ENCODE data around the gene ANKMY1. TPM values are rescaled to one million over a fixed set of nuclear protein-coding genes. Genes with fewer than 3 reads are reported as not detected.

Gene ANKMY1
- total and polyA plus RNA-seq, 2 donors (not counting 1 experiment from before 2014, with no cell fraction given), result 51.7 to 72.1 TPM

GRCh38 chr2:240604939-240605716 lies 47.3 kb upstream of the ANKMY1 start:
- Histone ChIP-seq H3K4me2 (replicated peaks; ENCODE audit: low read depth, low read length, poor library complexity, severe bottlenecking) (no peak overlapping the region), H3K4me1 (ENCODE audit: control insufficient read depth in 2 of 2, insufficient read depth in 2 of 2, low read length in 2 of 2) (no peaks in the 10 kb centered on the region), H3K27me3 (replicated peaks in 1 of 4; ENCODE audit: control extremely low read depth in 1 of 4, control insufficient read depth in 3 of 4, insufficient read depth in 4 of 4, low read length in 3 of 4) (no peaks in the 10 kb centered on the region), H3K9ac (ENCODE audit: low read length) (no peak overlapping the region), H2AFZ (ENCODE audit: insufficient read depth, low read depth, low read length, poor library complexity, severe bottlenecking) (no peak overlapping the region), H4K20me1 (ENCODE audit: control insufficient read depth, insufficient read depth, low read length, poor library complexity, severe bottlenecking) (no peaks in the 10 kb centered on the region), H3K27ac (ENCODE audit: low read length in 2 of 2) (no peak overlapping the region), H3K4me3 (ENCODE audit: control extremely low read depth in 1 of 5, extremely low read depth in 1 of 5, insufficient read depth in 1 of 5, low read depth in 2 of 5, low read length in 4 of 5) (no peak overlapping the region), H3K79me2 (ENCODE audit: control insufficient read depth, insufficient read depth, low read length) (no peaks in the 10 kb centered on the region), H3K9me3 (ENCODE audit: control extremely low read depth in 1 of 3, control insufficient read depth in 2 of 3, insufficient read depth in 1 of 3, low read length in 2 of 3) (no peaks in the 10 kb centered on the region), H3K36me3 (replicated peaks in 1 of 2; ENCODE audit: control extremely low read depth in 1 of 2, control insufficient read depth in 1 of 2, extremely low read depth in 1 of 2, insufficient read depth in 2 of 2, low read length in 1 of 2) (no peaks in the 10 kb centered on the region)
- DNase-seq (no peak), ATAC-seq (ENCODE audit: low read depth) (no peak)
- ChIA-PET POLR2A (no interaction called here), CTCF (no interaction called here)
- no peaks in the 10 kb centered on the region for H3K9me3 Mint-ChIP-seq (ENCODE audit: insufficient read depth)
- intact Hi-C loops (cut with micrococcal nuclease), result no loop called here
- TF ChIP-seq EZH2 (IDR thresholded peaks at IDR 0.05; ENCODE audit: borderline replicate concordance, insufficient read depth, low read depth, low read length, poor library complexity, severe bottlenecking) (no peak), CTCF (IDR thresholded peaks at IDR 0.05) (no peak)
- H3K4me3 Mint-ChIP-seq, result no peak overlapping the region
- H3K4me1 Mint-ChIP-seq, result no peaks in the 10 kb centered on the region
- WGBS (ENCODE audit: insufficient coverage), result 97% methylated on average over 16 of the region's 19 CpGs
- no peaks in the 10 kb centered on the region for H3K27me3 Mint-ChIP-seq
- no peak overlapping the region for H3K27ac Mint-ChIP-seq

- Histone ChIP-seq H3K9ac (ENCODE audit: low read length) (no peak overlapping the region), H3K36me3 (replicated peaks in 1 of 2; ENCODE audit: control extremely low read depth in 1 of 2, control insufficient read depth in 1 of 2, extremely low read depth in 1 of 2, insufficient read depth in 2 of 2, low read length in 1 of 2) (peaks cover 0 to under 1% of the 10 kb centered on the region in 2 experiments), H3K4me1 (ENCODE audit: control insufficient read depth in 2 of 2, insufficient read depth in 2 of 2, low read length in 2 of 2) (no peaks in the 10 kb centered on the region), H4K20me1 (ENCODE audit: control insufficient read depth, insufficient read depth, low read length, poor library complexity, severe bottlenecking) (no peaks in the 10 kb centered on the region), H3K4me3 (ENCODE audit: control extremely low read depth in 1 of 5, extremely low read depth in 1 of 5, insufficient read depth in 1 of 5, low read depth in 2 of 5, low read length in 4 of 5) (no peak overlapping the region), H3K79me2 (ENCODE audit: control insufficient read depth, insufficient read depth, low read length) (no peaks in the 10 kb centered on the region), H3K9me3 (ENCODE audit: control extremely low read depth in 1 of 3, control insufficient read depth in 2 of 3, insufficient read depth in 1 of 3, low read length in 2 of 3) (no peaks in the 10 kb centered on the region), H3K4me2 (replicated peaks; ENCODE audit: low read depth, low read length, poor library complexity, severe bottlenecking) (no peak overlapping the region), H3K27me3 (replicated peaks in 1 of 4; ENCODE audit: control extremely low read depth in 1 of 4, control insufficient read depth in 3 of 4, insufficient read depth in 4 of 4, low read length in 3 of 4) (no peaks in the 10 kb centered on the region), H2AFZ (ENCODE audit: insufficient read depth, low read depth, low read length, poor library complexity, severe bottlenecking) (no peak overlapping the region), H3K27ac (ENCODE audit: low read length in 2 of 2) (no peak overlapping the region)
- DNase-seq, result no peak
- intact Hi-C loops (cut with micrococcal nuclease), result no loop called here
- no peak for ATAC-seq (ENCODE audit: low read depth)
- TF ChIP-seq CTCF (IDR thresholded peaks at IDR 0.05) (no peak), EZH2 (IDR thresholded peaks at IDR 0.05; ENCODE audit: borderline replicate concordance, insufficient read depth, low read depth, low read length, poor library complexity, severe bottlenecking) (no peak)
- 89% methylated on average over 9 of the region's 11 CpGs for WGBS (ENCODE audit: insufficient coverage)
- no peaks in the 10 kb centered on the region for H3K27me3 Mint-ChIP-seq
- no peaks in the 10 kb centered on the region for H3K9me3 Mint-ChIP-seq (ENCODE audit: insufficient read depth)
- ChIA-PET POLR2A (no interaction called here), CTCF (no interaction called here)
- H3K4me3 Mint-ChIP-seq, result no peak overlapping the region
- no peaks in the 10 kb centered on the region for H3K4me1 Mint-ChIP-seq
- H3K27ac Mint-ChIP-seq, result no peak overlapping the region
Observed at GRCh38 chr2:240604291-240604938, 46.6 kb upstream of the ANKMY1 start.
